DND-41 (cell line): ENCODE data around the gene ATXN1.

ENCODE experiments used
- CTCF ChIP-seq: IDR thresholded peaks from 2 replicates; pipeline ENCODE4 v1.5.1; 2012; ENCODE audit warnings: borderline replicate concordance, low read length, moderate library complexity, mild to moderate bottlenecking; ENCODE audit not compliant: poor library complexity, severe bottlenecking; ENCODE audit errors: extremely low read depth
- EZH2 ChIP-seq: IDR thresholded peaks from 3 replicates; pipeline ENCODE4 v1.6.1; 2012; ENCODE audit warnings: borderline replicate concordance, low read depth, mild to moderate bottlenecking, moderate library complexity, low read length, inconsistent platforms; ENCODE audit not compliant: severe bottlenecking

GRCh38 chr6:16727996-16728395 is 33.3 kb downstream of the ATXN1 start:
- no peak for TF ChIP-seq CTCF
- TF ChIP-seq EZH2, result no peak
